A549 (cell line): ENCODE results near the gene MYO7A. TPM values are rescaled to one million over a fixed set of nuclear protein-coding genes. Genes with fewer than 3 reads are reported as not detected.

Source experiments
- ATAC-seq, 2 experiments: fragments of 200-7000 bp in 1 of 2; fragments of >200 bp in 1 of 2; cut with Nextera tagmentation in 1 of 2; cut with Tn5 transposase in 1 of 2; 3 replicates each; pipeline versions ENCODE4 v1.8.0 to v1.9.1; 2018 to 2020; ENCODE audit warnings: mild to moderate bottlenecking in 1 of 2, moderate library complexity in 1 of 2
- CTCF ChIA-PET: fragments of 300-600 bp; sonication (Branson Sonifier 250); formaldehyde crosslinking; extraction: SDS; loops from one replicate; lab custom pipeline; 2021; ENCODE audit warnings: antibody characterized with exemption, inconsistent platforms; lab: Yijun Ruan, JAX
- POLR2A ChIA-PET: fragments of 350-600 bp; formaldehyde crosslinking; extraction: SDS; loops from one replicate; lab custom pipeline; 2021; ENCODE audit warnings: antibody characterized with exemption, inconsistent platforms; lab: Yijun Ruan, JAX
- DNase-seq, 2 experiments: peaks; one replicate each; pipeline versions ENCODE4 v3.0.0 to v3.0.0-alpha.2; 2011 to 2016; ENCODE audit warnings: low read depth in 1 of 2, low spot score in 1 of 2
- FAIRE-seq: peaks from 2 replicates; lab custom pipeline; 2011; peaks lifted over from hg19 to GRCh38; lab: Jason Lieb, UNC
- H3K27ac ChIP-seq, 2 experiments: fragments of >200 bp; sonication (Bioruptor Twin); formaldehyde crosslinking; 3 replicates each; pipeline ENCODE4 v1.5.1; 2016 to 2017
- H3K4me1 ChIP-seq: fragments of >200 bp; sonication (Bioruptor Twin); formaldehyde crosslinking; 3 replicates; pipeline ENCODE4 v1.6.1; 2016
- H3K4me2 ChIP-seq: fragments of >200 bp; sonication (Bioruptor Twin); formaldehyde crosslinking; 3 replicates; pipeline ENCODE4 v1.6.1; 2016
- H3K4me3 ChIP-seq: fragments of >200 bp; sonication (Bioruptor Twin); formaldehyde crosslinking; 3 replicates; pipeline ENCODE4 v1.5.1; 2016
- H3K9me3 ChIP-seq: fragments of >200 bp; sonication (Bioruptor Twin); formaldehyde crosslinking; 3 replicates; pipeline ENCODE4 v1.6.1; 2016
- CBX8 ChIP-seq: fragments of 200-600 bp; sonication (generic); IDR thresholded peaks from 2 replicates; pipeline ENCODE4 v1.6.1; 2016
- E2F6 ChIP-seq: IDR thresholded peaks from 2 replicates; pipeline ENCODE4 v1.6.1; 2012; ENCODE audit warnings: low read depth, borderline replicate concordance
- EHF ChIP-seq: fragments of 250-450 bp; sonication (Bioruptor Pico); IDR thresholded peaks from 2 replicates; pipeline ENCODE4 v1.5.0; 2020; ENCODE audit warnings: mild to moderate bottlenecking
- EHMT2 ChIP-seq: fragments of 200-600 bp; sonication (generic); IDR thresholded peaks from 2 replicates; pipeline ENCODE4 v1.6.1; 2016; ENCODE audit warnings: antibody characterized with exemption, low read depth, mild to moderate bottlenecking, moderate library complexity
- FOSB ChIP-seq: fragments of 250-450 bp; sonication (Bioruptor Pico); IDR thresholded peaks from 2 replicates; pipeline ENCODE4 v1.5.0; 2020; ENCODE audit warnings: mild to moderate bottlenecking, moderate library complexity
- FOSL2 ChIP-seq, 2 experiments: fragments of 450-650 bp in 1 of 2; fragments of >200 bp in 1 of 2; sonication (Bioruptor Twin) in 1 of 2; formaldehyde crosslinking; IDR thresholded peaks; 2 replicates each; pipeline versions ENCODE4 v1.5.0 to v1.6.1; 2016 to 2020; ENCODE audit warnings: mild to moderate bottlenecking in 1 of 2, moderate library complexity in 1 of 2
- GATA3 ChIP-seq: IDR thresholded peaks from 2 replicates; pipeline ENCODE4 v1.6.1; 2012; ENCODE audit warnings: borderline replicate concordance
- HES2 ChIP-seq: fragments of >200 bp; sonication (Bioruptor Twin); formaldehyde crosslinking; IDR thresholded peaks from 2 replicates; pipeline ENCODE4 v1.6.1; 2016
- HOXB5 ChIP-seq: fragments of 250-450 bp; sonication (Bioruptor Pico); IDR thresholded peaks from 2 replicates; pipeline ENCODE4 v1.5.0; 2020; ENCODE audit warnings: mild to moderate bottlenecking, moderate library complexity
- JUN ChIP-seq, 2 experiments: fragments of >200 bp; sonication (Bioruptor Twin); formaldehyde crosslinking; IDR thresholded peaks; 2 replicates in 1 of 2; 3 replicates in 1 of 2; pipeline ENCODE4 v1.6.1; 2016 to 2017
- POLR2A ChIP-seq: IDR thresholded peaks from 2 replicates; pipeline ENCODE4 v1.6.1; 2012; ENCODE audit warnings: mild to moderate bottlenecking, low read length
- RCOR1 ChIP-seq: fragments of 150-350 bp; IDR thresholded peaks from 2 replicates; pipeline ENCODE4 v1.6.1; 2014; ENCODE audit warnings: antibody characterized with exemption, low read length, low read depth
- SMC3 ChIP-seq: fragments of >200 bp; sonication (Bioruptor Twin); formaldehyde crosslinking; IDR thresholded peaks from 3 replicates; pipeline ENCODE4 v1.6.1; 2018; ENCODE audit warnings: inconsistent platforms
- USF2 ChIP-seq: fragments of 450-650 bp; IDR thresholded peaks from 2 replicates; pipeline ENCODE4 v1.6.1; 2014; ENCODE audit warnings: antibody characterized with exemption
- ZC3H11A ChIP-seq: fragments of 450-650 bp; IDR thresholded peaks from 2 replicates; pipeline ENCODE4 v1.6.1; 2014; ENCODE audit warnings: antibody characterized with exemption, mild to moderate bottlenecking
- ZNF302 ChIP-seq: fragments of 250-450 bp; sonication (Bioruptor Pico); IDR thresholded peaks from 2 replicates; pipeline ENCODE4 v1.9.0; 2021; ENCODE audit warnings: inconsistent platforms, mild to moderate bottlenecking, moderate library complexity
- WGBS: methylation state at CpG from one replicate; pipeline ENCODE4 v1.1.6; 2017; ENCODE audit errors: missing lambda C conversion rate; 5-methylcytosine and 5-hydroxymethylcytosine counted together
- polyA plus RNA-seq, 4 experiments: library from polyadenylated mRNA; depleted of rRNA in 3 of 4; stranded (reverse); fragments of >200 nt; fragmentation: RNase III in 1 of 4; extraction: RNeasy Plus Mini Kit Qiagen cat#74134 plus additional on column Dnase treatment in 1 of 4; gene quantifications; 2 replicates in 3 of 4; 3 replicates in 1 of 4; pipeline ENCODE4 v1.2.3, GENCODE V29; 2011 to 2017

Gene MYO7A
- polyA plus RNA-seq, 2 of the 4 experiments (the other 2 are of a cell fraction) = 1.7 to 2.1 TPM

- no peak for TF ChIP-seq E2F6
- no peak for TF ChIP-seq CBX8
- no peak for TF ChIP-seq EHF (CRISPR knock-in tag)
- TF ChIP-seq HOXB5 (CRISPR knock-in tag) = no peak
These were observed 27.6 kb downstream of the MYO7A start (continued) for GRCh38 chr11:77155556-77156130.

GRCh38 chr11:77156396-77157195, 28.6 kb downstream of the MYO7A start:
- WGBS = 65% methylated on average over 26 of the region's 26 CpGs
- no peak for ATAC-seq
- no peaks in the 10 kb centered on the region for H3K4me1 ChIP-seq
- ChIA-PET POLR2A (no interaction called here), CTCF (interaction anchor here (1.5 to 3.1 kb wide), 2 partner anchors 29 to 32 kb away, joined by 6 to 17 read pairs; partner anchors contain the start of gene MYO7A)
- TF ChIP-seq ZNF302 = no peak
- TF ChIP-seq USF2 = no peak
- no peak for TF ChIP-seq POLR2A
- TF ChIP-seq HOXB5 (CRISPR knock-in tag) = no peak
- TF ChIP-seq FOSL2 (IDR thresholded peaks at IDR 0.05) = no peak
- no peak for TF ChIP-seq FOSL2 (CRISPR knock-in tag; IDR thresholded peaks at IDR 0.05)
- TF ChIP-seq, all 56 proteins: peak for 0
- DNase-seq (no peak), FAIRE-seq (no peak)
- Histone ChIP-seq H3K9me3 (no peaks in the 10 kb centered on the region), H3K4me2 (no peak overlapping the region), H3K4me3 (no peak overlapping the region), H3K27ac (no peak overlapping the region)

GRCh38 chr11:77158041-77158695, 30.1 kb downstream of the MYO7A start:
- Histone ChIP-seq H3K4me1 (no peaks in the 10 kb centered on the region), H3K4me2 (no peak overlapping the region), H3K4me3 (no peak overlapping the region)
- no peak for DNase-seq
- POLR2A ChIA-PET = no interaction called here
- CTCF ChIA-PET = interaction anchor here (0.7 to 2.1 kb wide), 3 partner anchors 9 to 30 kb away, joined by 3 to 9 read pairs (median 4); partner anchors contain the start of gene MYO7A
- no peak for FAIRE-seq
- TF ChIP-seq HES2 (no peak), RCOR1 (no peak), EHMT2 (no peak), JUN (IDR thresholded peaks at IDR 0.05) (no peak), GATA3 (no peak), FOSB (CRISPR knock-in tag) (no peak)
- TF ChIP-seq, all 56 proteins: peak for 0
- ATAC-seq = no peak
- no peaks in the 10 kb centered on the region for H3K9me3 ChIP-seq
- no peak overlapping the region for H3K27ac ChIP-seq
- 46% methylated on average over 18 of the region's 19 CpGs for WGBS

- no peak for ATAC-seq
- no peak overlapping the region for H3K4me3 ChIP-seq
- WGBS = 28% methylated on average over 3 of the region's 4 CpGs
- DNase-seq = no peak
- H3K27ac ChIP-seq = no peak overlapping the region
- no peak for TF ChIP-seq ZC3H11A
- TF ChIP-seq SMC3 = no peak
- FAIRE-seq = no peak
- no peaks in the 10 kb centered on the region for H3K4me1 ChIP-seq
- ChIA-PET CTCF (interaction anchor here (1.5 to 2.1 kb wide), 2 partner anchors 7 to 29 kb away, joined by 3 to 9 read pairs; no protein-coding TSS in a partner anchor), POLR2A (no interaction called here)
- H3K9me3 ChIP-seq = no peaks in the 10 kb centered on the region
- H3K4me2 ChIP-seq = no peak overlapping the region
These were observed 31.3 kb downstream of the MYO7A start for GRCh38 chr11:77159219-77159936.
